K562 (cell line): ENCODE results near the gene IRF6. TPM values are rescaled to one million over a fixed set of nuclear protein-coding genes. Genes with fewer than 3 reads are reported as not detected.

Experiments used
- HNRNPH1 ChIP-seq: fragments of 200-400 bp; formaldehyde crosslinking; optimal IDR thresholded peaks from 2 replicates; pipeline ENCODE3; 2017; ENCODE audit warnings: low read depth, mild to moderate bottlenecking, low read length, moderate library complexity
- RFX1 ChIP-seq: fragments of 450-650 bp; IDR thresholded peaks from 2 replicates; pipeline ENCODE4 v1.6.1; 2016; ENCODE audit warnings: mild to moderate bottlenecking, moderate library complexity
- ZNF407 ChIP-seq: fragments of 450-650 bp; IDR thresholded peaks from 2 replicates; pipeline ENCODE4 v1.6.1; 2016; ENCODE audit warnings: low read depth
- polyA plus RNA-seq, 8 experiments: library from polyadenylated mRNA; depleted of rRNA in 4 of 8; stranded (reverse) in 5 of 8; unstranded in 3 of 8; fragments of >200 nt; fragmentation: Nextera tagmentation in 2 of 8; fragmentation: Illumina TruSeq in 1 of 8; extraction: Ambion mirVana in 2 of 8; extraction: Trizol in 1 of 8; gene quantifications; 2 replicates each; pipeline versions ENCODE4 v1.2.1 to v1.2.3, GENCODE V29; 2011 to 2014; ENCODE audit warnings: inconsistent platforms in 1 of 8, missing spikeins in 1 of 8
- total RNA-seq, 7 experiments: library from RNA; depleted of rRNA in 6 of 7; stranded (reverse); fragments of >200 nt in 6 of 7; fragmentation: Illumina TruSeq in 2 of 7; extraction: Trizol in 2 of 7; gene quantifications; 2 replicates each; pipeline versions ENCODE4 v1.2.1 to v1.2.3, GENCODE V29; 2011 to 2021; ENCODE audit warnings: low replicate concordance in 1 of 7
- TF ChIP-seq, protein P1 (sequence below): sonication (generic); formaldehyde crosslinking; IDR thresholded peaks from 2 replicates; pipeline ENCODE4 v1.8.0; 2023; ENCODE audit warnings: mild to moderate bottlenecking, missing genetic modification reagents

IRF6 gene
- total and polyA plus RNA-seq, 9 of the 15 experiments (the other 6 are each of a cell fraction or from before 2014, with no cell fraction given), result 0.03 to 0.65 (median 0.17) TPM

- TF ChIP-seq ZNF407 (no peak), RFX1 (no peak), HNRNPH1 (no peak)
- TF ChIP-seq, protein P1, sequence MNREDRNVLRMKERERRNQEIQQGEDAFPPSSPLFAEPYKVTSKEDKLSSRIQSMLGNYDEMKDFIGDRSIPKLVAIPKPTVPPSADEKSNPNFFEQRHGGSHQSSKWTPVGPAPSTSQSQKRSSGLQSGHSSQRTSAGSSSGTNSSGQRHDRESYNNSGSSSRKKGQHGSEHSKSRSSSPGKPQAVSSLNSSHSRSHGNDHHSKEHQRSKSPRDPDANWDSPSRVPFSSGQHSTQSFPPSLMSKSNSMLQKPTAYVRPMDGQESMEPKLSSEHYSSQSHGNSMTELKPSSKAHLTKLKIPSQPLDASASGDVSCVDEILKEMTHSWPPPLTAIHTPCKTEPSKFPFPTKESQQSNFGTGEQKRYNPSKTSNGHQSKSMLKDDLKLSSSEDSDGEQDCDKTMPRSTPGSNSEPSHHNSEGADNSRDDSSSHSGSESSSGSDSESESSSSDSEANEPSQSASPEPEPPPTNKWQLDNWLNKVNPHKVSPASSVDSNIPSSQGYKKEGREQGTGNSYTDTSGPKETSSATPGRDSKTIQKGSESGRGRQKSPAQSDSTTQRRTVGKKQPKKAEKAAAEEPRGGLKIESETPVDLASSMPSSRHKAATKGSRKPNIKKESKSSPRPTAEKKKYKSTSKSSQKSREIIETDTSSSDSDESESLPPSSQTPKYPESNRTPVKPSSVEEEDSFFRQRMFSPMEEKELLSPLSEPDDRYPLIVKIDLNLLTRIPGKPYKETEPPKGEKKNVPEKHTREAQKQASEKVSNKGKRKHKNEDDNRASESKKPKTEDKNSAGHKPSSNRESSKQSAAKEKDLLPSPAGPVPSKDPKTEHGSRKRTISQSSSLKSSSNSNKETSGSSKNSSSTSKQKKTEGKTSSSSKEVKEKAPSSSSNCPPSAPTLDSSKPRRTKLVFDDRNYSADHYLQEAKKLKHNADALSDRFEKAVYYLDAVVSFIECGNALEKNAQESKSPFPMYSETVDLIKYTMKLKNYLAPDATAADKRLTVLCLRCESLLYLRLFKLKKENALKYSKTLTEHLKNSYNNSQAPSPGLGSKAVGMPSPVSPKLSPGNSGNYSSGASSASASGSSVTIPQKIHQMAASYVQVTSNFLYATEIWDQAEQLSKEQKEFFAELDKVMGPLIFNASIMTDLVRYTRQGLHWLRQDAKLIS (CRISPR knock-in tag), result no peak
Observed at GRCh38 chr1:209813902-209814301, 8.0 kb upstream of the IRF6 start (continued).
